ENCODE data around the gene PARP16.

The PARP16 gene

DNA sequence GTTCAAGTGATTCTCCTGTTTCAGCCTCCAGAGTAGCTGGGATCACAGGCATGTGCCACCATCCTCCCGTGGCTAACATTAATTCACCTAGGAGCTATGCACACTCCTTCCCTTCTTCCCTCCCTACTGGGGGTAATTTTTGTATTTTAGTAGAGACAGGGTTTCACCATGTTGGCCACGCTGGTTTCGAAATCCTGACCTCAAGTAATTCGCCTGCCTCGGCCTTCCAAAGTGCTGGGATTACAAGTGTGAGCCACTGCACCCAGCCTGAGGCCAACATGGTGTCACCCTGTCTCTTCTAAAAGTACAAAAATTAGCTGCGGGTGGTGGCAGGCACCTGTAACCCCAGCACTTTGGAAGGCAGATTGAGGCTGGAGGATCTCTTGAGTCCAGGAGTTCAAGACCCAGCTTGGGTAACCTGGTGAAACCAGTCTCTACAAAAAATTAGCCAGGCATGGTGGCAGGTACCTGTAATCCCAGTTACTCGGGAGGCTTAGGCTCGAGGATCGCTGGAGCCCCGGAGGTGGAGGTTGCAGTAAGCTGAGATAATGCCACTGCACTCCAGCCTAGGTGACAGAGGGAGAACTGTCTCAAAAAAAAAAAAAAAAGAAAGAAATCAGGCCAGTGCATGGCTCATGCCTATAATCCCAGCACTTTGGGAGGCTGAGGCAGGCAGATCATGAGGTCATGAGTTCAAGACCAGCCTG is 23.9 kb upstream of the PARP16 start:
- DNase-seq = no peak

DNA sequence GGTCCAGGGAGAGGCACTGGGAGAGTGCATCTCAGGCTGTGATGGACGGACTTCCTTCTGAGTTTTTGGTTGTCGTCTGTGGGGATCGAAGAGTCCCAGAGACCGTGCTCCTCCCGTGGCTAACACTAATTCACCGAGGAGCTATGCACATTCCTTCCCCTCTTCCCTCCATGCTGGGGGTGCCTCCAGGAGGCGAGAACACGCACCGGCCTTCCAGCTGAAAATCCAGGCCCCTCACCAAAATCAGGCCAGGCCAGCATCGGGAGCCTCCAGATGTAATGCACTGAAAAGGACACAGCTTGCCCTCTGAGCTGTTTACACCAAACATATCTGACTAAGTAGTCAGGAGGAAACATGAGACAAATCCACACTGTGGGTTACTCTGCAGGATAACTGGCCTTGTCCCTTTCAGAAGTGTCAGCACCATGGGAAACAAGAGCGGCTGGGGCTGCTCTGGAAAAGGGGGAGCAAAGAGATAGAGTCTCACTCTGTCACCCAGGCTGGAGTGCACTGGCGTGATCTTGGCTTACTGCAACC is 23.3 kb upstream of the PARP16 start:
- DNase-seq = no peak

DNA sequence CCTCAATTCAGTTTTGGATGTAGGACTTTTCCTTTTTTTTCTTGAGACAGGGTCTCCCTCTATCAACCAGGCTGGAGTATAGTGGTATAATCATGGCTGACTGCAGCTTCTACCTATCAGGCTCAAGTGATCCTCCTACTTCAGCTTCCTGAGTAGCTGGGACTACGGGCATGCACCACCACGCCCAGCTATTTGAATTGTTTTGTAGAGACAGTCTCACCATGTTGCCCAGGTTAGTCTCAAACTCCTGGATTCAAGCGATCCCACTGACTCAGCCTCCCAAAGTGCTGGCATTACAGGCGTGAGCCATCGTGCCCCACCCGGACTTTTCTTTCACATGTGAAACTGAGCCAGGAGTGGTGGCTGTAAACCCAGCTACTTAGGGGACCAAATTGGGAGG is 21.3 kb upstream of the PARP16 start:
- DNase-seq = no peak

DNA sequence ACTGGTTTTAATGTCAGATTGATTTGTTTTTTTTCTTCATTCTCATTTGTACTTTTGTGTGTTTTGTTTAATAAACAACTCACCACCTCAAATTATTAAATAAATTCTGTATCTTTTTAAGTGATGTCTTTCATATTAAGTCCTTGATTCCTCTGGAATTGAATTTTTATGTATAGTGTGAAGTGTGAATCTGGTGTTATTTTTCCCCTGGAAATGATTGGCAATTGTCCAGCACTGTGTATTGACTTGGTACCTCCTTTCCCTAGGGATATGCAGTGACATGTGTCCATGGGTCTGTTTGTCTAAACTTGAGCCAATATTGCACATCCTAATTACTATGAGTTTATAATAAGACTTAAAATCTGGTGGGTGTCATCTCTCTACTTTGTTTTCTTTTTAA is 19.9 kb upstream of the PARP16 start:
- no peak for DNase-seq

DNA sequence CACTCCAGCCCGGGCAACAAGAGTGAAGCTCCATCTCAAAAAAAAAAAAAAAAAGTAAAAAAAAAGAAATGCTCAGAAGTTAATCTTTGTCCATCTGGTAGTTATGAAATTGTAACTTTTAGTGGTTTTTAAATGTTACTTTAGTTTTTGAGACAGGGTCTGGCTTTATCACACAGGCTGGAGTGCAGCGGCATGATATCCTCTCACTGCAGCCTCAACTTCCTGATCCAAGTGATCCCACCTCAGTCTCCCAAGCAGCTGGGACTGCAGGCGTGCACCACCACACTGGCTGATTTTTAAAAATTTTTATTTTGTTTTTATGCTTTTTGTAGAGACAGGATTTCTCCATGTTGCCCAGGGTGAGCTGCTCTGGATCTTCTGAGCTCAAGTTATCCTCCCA is 19.1 kb upstream of the PARP16 start:
- no peak for DNase-seq

DNA sequence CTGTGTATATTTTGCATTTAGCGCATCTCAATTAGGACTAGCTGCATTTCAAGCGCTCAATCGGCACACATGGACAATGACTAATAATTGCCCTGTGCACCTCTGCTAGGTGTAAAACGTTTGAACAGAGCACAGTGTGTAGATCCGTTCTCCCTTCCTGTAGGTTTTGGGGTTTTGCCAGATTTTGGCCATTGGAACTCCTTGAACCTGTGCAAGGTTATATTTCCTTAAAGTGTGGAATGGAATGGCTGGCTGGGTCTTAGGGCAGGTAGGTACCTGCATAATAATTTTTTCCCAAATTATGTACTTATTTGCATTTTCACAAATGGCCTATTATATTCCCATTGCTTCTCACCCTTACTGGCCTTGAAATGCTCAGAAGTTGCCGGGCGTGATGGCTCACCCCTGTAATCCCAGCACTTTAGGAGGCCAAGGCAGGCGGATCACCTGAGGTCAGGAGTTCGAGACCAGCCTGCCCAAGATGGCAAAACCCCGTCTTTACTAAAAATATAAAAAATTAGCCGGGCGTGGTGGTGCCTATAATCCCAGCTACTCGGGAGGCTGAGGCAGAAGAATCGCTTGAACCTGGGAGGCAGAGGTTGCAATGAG is 18.6 kb upstream of the PARP16 start:
- DNase-seq = no peak

DNA sequence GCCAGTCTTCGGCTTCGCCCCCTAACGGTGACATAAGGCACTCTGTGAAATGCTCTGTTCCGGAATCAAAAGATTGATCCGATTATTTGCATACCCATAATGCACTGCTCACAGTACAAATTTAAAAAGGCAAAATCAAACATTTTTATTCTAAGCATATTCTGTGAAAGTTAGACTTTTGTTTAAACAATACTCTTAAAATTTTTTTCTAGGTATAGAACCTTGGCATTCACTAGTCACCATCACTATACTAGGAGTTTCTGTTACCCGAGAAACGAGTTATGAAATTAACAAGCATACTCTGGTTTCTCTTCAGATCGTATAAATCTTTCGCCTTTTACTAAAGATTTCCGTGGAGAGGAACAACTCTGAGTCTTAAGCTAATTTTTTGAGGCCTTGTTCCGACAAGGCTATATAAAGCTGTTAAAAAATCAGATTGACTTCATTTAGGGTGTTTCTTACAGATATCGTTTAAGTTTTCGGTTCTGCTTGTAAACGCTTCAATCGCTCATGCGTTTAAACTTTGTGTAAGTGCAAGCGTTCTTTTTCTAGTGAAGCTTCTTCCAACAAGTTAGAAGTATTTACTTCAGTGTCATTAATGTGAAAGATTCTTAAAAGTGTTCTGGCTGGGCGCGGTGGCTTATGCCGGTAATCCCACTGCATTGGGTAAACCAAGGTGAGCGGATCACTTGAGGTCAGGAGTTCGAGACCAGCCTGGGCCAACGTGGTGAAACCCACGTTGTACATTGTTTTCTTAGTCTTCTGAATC is 17.9 kb upstream of the PARP16 start, which contains the start of gene RNU5B-1:
RNU5B-1 (plus strand) TSS at position 297 of the 769 bp plus-strand sequence.
- peak; percentile 89 for DNase-seq

DNA sequence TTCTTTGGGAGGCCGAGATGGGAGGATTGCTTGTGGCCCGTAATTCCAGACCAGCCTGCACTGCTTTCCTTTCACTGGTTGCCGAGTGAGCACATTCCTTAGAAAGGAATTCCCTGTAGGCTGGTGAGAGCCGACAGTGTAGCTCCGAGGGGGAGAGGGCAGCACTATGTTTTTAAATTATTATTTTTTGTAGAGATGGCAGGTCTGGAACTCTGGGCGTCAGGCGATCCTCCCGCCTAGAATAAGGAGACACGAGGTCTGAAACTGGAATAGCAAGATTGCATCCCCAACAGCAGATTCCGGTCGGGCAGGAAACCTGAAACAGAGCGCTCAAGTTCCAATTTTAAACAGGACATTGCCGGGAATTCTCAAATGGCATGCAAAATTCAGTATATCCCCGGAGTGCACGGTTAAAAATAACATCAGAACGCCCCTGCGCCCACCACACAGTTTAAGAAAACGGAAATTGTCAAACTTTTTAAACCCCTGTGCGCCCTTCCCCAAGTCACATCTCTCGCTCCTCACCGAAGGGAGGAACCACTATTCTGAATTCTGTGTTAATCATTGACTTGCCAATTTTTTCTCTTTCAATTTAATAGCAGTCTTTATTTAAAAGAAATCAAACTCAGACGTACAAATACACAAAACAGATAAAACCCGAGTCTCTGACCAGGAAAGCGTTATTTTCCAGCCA is 17.2 kb upstream of the PARP16 start:
- DNase-seq = peak; percentile 75

DNA sequence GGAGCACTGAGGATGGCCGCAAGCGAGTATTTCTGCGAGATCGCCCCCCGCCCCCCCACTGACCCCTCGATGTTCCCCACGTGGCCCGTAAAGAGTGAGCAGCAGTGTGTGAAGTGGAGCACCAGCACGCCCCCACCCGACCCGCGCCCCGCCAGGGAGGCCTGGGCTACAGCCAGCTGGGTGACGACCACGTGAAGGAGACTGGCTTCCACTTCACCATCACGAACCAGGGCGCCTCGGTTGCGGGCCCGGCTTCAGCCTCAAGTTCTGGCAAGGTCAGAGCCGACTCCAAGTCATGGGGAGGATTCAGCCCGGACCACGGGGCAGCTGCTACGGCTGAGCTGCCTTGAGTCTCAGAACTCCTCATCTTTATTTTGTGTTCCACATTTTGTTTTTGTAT is 15.4 kb upstream of the PARP16 start:
- no peak for DNase-seq

DNA sequence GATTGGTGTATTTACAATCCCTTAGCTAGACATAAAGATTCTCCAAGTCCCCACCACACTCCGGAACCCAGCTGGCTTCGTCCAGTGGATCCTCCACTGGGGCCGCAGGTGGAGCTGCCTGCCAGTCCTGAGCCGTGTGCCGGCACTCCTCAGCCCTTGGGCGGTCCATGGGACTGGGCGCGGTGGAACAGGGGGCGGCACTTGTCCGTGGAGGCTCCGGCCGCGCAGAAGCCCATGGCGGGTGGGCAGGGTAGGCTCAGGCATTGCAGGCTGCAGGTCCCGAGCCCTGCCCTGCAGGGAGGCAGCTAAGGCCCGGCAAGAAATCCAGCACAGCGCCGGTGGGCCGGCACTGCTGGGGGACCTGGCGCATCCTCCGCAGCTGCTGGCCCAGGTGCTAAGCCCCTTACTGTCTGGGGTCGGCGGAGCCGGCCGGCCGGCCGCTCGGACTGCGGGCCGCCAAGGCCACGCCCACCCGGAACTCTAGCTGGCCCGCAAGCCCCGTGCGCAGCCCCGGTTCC is 14.3 kb upstream of the PARP16 start:
- no peak for DNase-seq

DNA sequence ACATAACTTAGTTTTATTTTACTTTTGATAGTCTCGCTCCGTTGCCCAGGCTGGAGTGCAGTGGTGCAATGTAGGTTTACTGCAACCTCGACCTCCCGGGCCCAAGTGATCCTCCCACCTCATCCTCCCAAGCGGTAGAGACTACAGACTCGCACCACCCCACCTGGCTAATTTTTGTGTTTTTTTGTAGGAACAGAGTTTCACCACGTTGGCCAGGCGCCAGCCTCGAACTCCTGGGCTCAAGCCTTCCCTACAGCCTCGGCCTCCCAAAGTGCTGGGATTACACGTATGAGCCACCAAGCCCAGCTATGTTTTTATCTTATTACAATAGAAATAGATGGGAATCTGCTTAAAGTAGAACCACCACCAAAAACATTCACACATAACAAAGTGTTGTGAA is 12.0 kb upstream of the PARP16 start:
- no peak for DNase-seq

DNA sequence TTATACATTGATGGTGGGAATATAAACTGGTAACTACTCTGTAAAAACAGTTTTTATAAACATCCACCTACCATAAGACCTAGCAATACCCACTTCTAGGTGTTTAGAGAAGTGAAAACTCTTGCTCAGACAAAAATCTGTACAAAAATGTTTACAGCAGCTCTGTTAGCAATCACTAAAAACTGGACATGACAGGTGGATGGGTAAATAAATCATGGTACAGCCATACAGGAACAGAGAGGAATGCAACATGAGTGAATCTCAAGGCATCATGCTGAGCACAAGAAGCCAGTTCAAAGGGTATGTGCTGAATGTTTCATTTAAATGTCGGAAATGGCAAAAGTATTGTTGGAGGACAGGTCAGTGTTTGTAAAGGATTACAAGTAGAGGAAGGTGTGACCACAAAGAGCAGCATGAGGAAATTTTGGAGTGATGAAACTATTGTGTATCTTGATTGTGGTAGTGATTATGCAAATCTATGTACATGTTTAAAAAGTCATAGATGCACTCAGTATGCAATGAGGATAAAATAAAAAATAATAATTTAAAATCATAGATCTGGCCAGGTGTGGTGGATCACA is 6.3 kb upstream of the PARP16 start:
- DNase-seq = no peak

DNA sequence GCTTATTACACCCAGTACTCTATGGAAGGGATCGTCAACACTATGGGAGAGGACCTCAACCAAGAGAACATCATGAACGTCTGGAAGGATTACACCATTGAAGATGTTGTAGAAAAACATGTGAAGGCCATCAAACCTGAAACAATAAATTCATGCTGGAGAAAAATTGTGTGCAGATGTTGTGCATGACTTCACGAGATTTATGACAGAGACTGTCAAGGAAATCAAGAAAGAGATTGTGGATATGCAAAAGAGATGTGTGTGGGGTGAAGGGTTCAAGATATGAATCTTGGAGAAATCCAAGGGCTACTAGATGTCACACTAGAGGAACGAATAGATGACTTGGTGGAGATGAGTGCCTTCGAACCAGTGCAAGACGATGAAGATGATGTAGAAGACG is 3.5 kb upstream of the PARP16 start:
- DNase-seq = no peak

DNA sequence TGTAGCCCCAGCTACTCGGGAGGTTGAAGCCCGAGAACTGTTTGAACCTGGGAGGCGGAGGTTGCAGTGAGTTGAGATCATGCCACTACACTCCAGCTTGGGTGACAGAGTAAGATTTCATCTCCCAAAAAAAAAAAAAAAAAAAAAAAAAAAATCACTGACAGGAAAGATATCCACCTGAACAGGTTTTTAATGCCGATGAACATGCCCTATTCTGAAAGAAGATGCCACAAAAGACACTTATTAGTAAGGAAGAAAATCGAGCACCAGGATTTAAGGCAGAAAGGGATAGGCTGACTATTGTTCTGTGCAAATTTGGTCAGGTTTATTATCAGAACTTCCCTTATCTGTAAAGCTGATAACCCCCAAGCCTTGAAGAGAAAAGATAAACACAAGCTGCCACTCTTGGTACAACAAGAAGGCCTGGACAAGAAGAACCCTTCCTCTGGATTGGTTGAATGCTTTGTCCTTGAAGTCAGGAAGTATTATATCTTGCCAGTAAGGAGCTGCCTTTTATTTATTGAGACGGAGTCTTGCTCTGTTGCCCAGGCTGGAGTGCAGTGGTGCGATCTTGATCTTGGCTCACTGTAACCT is 2.7 kb upstream of the PARP16 start:
- no peak for DNase-seq

DNA sequence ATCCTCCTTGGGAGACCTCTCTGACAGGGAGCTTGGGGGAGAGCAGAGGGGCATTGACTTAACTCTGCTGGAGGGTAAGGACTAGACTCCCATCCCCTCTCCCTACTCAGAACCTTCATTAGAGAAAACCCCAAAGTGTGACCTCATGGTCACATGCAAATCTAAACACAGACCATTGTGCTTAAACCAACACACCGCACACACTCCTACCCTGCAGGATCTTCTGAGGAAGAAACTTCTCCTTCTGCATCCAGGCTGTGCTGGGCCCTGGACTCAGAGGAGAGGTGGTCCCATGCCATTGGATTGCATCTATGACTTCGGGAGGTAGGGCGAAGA is 805 bp upstream of the PARP16 start:
- no peak for DNase-seq

DNA sequence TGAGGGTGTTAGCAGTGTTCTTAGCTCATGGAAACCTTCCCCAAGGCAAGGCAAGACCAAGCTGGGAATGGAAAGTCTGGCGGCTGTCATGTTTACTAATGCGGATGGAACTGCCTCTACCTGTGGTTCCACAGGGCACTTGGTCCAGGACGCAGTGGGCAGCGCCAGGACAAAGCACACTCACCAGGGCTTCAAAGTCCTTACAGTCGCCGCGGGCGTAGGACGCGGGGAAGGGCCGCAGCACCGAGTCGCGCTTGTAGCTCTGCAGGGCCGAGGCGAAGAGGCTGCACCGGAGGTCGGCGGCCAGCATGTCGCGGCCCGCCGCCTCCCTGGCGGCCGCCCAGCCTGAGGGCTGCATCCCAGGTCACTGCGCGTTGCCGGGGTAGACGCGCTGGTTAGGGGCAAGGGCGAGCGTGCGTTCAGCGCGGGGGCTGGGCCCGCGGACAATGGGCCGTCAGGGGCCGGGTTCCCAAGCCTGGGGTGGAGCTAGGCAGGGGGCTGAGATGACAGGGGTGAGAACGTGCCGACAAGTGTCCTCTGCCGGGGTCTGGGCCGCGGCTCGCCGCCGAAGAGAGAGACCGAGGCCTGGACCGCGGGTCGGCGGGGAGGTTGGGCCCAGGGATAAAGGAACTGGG is 497 bp downstream of the PARP16 start:
- DNase-seq = no peak

DNA sequence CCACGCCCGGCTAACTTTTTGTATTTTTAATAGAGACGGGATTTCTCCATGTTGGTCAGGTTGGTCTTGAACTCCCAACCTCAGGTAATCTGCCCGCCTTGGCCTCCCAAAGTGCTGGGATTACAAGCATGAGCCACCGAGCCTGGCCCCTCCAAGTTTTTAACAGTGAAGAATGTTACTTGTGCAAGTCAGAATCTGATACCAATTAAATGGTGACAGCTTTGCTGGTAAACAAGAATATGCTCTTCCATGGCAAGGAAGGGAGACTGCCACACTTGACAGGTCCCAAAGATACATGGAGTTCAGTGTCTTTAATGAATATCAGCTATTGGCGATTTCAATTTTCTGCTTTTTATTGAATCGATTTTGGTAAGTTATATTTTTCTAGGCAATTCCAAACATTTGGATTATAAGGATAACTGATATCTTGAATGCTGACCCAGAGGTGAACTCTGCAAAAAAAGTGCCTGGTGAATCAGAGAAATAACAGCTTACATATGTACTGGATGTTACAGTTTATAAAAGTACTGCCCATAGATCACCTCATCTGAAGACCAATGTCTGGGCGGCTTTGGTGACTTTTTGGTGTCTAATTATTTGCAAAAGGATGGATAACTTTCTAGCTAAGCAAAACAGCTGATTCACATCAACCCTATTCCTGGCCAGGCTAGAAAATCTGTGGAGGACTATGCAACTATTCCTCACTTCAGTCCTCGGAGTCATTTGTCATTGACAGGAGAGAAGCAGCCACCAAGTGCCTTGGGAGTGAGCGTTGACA is 1.2 kb downstream of the PARP16 start:
- DNase-seq = no peak

DNA sequence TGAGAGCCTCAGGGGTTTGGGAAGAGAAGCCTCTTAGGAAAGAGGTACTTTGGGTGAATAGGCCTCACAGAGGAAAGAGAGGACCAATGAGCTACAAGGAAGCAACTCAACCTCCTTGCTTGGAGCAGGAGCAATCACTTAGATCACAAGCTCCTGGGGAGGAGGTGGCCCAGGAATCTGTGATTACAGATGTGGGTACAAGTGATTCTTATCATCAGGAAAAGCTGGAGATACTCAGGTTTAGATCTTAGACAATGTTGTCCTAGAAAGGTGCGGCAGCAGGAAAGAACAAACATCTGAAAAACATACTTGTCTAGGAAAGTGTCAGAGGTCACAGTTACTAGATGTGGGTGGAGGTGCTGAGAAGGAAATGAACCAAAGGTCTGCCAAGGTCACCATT is 8.2 kb downstream of the PARP16 start:
- DNase-seq = no peak

DNA sequence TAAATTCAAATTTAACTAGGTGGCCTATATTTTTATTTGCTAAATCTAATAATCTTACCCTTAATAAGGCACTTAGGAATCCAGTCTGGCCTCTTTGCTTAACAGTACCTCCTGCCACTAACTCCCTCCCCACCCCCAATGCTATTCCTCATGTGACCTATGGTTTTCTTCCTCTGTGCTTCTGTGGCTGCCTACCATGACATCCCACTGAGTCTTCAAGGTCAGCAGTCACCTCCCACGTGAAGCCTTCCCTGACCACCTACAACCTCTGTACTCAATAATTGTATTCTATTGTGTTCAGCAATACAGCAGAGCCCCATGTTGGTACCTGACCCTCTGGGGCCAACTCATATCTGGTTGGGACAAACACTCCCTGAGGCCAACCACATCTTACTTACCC is 9.7 kb downstream of the PARP16 start:
- DNase-seq = no peak

DNA sequence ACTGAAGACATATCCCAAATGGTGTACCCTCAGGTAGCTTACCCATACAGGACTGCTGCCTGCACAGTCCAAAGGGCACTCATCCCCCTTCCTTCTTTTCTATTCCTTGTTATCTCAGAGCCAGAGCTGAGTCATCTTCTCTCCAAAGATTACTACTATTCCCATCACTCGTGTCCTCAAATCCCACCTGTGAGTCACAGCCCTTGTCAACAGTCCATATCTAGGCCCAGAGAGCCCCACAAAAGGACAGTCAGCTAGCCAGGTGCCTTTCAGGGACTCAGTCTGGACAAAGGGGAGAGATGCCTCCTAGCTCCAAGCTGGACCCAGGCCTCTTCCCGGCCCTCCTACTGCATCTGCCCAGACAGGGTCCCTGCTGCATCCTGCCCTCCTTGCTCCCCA is 11.0 kb downstream of the PARP16 start:
- no peak for DNase-seq

DNA sequence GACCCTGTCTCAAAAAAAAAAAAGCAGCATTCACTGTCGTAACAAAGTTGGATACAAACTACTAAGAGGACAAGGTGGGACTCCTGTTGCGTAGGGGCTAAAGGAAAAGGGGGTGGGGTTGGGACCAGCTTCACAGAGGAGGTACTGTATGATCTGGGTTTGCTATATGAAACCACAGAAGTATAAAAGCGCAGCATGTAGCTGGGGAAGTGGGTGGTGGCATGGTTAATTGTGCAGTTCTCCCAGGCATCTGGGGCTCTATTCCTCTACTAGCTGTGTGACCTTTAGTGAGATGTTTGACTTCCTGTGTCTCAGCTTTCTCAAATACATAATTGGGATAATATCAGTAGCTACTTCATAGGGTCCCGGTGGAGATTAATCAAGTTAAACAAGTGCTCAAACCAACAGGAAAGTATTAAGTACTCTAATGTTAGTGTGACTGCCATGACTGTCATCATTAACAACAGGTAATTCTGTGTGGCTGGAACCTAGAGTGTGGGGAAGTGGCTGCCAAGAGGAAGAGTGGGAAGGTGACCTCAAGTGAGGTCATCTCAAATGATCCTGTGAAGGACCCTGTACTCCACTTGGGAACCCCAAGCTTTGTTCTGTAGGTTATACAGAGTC is 11.5 kb downstream of the PARP16 start:
- no peak for DNase-seq

All from right hindlimb (tissue), 1 donor.